Measurements from ENCODE around the gene SH3PXD2B.

SH3PXD2B gene

DNA sequence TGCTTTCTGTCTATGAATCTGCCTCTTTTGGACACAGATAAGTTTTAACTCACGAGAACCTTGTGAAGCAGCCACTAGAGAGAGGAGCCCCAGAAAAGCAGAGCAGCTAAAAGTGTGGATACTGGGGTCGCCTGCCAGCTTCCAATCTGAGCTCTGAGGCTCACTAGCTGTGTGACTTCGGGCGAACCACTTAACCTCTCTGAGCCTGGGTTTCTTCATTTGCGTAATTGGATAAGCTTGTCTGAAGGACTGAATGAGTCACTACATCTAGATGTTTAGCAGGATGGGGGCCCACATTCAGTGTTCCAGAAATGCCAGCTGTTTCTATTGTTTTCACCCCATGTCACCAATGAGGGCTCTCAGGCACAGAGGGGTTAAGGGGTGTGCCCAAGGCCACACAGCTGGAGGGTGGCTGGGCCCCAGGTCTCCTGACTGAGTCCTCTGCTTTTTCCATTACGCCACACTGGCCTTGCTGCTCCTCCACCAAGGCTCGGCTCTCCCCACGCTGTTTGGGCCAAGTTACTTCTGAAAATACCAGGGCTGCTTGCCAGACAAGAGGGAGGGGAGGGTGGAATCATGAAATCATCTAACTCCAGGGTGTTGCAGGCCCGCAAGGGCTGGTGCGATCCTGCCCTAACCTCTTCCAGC lies 36.2 kb downstream of the SH3PXD2B start:
- no peak overlapping the region for H4K12ac ChIP-seq (ENCODE audit: low read depth, low read length)
- H2BK120ac ChIP-seq (ENCODE audit: insufficient read depth, low read length, poor library complexity), result no peak overlapping the region
- H3K4me3 ChIP-seq (ENCODE audit: low read depth, low read length), result no peak overlapping the region
- H3K27me3 ChIP-seq (ENCODE audit: insufficient read depth, low read length), result no peaks in the 10 kb centered on the region
- no peak overlapping the region for H4K8ac ChIP-seq (ENCODE audit: low read depth, low read length)
- no peaks in the 10 kb centered on the region for H3K9me3 ChIP-seq (ENCODE audit: insufficient read depth, low read depth, low read length)
- no peak overlapping the region for H3K9ac ChIP-seq (ENCODE audit: low read length)
- H3K79me1 ChIP-seq (ENCODE audit: low read length), result no peaks in the 10 kb centered on the region
- H3K36me3 ChIP-seq (ENCODE audit: control insufficient read depth in 1 of 2, insufficient read depth in 2 of 2, low read length in 2 of 2), result peaks cover 41 to 68% of the 10 kb centered on the region in 2 experiments
- no peak overlapping the region for H2AFZ ChIP-seq (ENCODE audit: insufficient read depth, low read length, poor library complexity)
- H3K27ac ChIP-seq (ENCODE audit: low read depth, low read length), result peak overlapping the region; percentile 31
- peak in 1 of 2 donors; percentile 34 for DNase-seq
- H3K23ac ChIP-seq (ENCODE audit: low read length), result no peak overlapping the region
- H3K4me1 ChIP-seq (ENCODE audit: control insufficient read depth in 1 of 2, insufficient read depth in 2 of 2, low read length in 2 of 2), result peaks cover 14 to 18% of the 10 kb centered on the region in 2 experiments
- no peak overlapping the region for H4K91ac ChIP-seq (ENCODE audit: low read depth, low read length)
- H3K14ac ChIP-seq (ENCODE audit: low read length), result no peak overlapping the region
- no peak overlapping the region for H2BK12ac ChIP-seq (ENCODE audit: low read length)
- WGBS (ENCODE audit: extremely low coverage, insufficient coverage, insufficient read length), result no CpG with 5 or more reads among the region's 10 CpGs
- peaks cover 4% of the 10 kb centered on the region for H3K79me2 ChIP-seq (ENCODE audit: control insufficient read depth, insufficient read depth, low read length, poor library complexity)
- H2AK5ac ChIP-seq (ENCODE audit: low read length), result no peak overlapping the region
- H3K18ac ChIP-seq (ENCODE audit: low read length), result peak overlapping the region; percentile 33
- peak overlapping the region; percentile 7 for H3K4me2 ChIP-seq (ENCODE audit: low read length)
- no peak overlapping the region for H3K4ac ChIP-seq (ENCODE audit: low read depth, low read length)
- H2BK5ac ChIP-seq (ENCODE audit: low read depth, low read length, poor library complexity), result no peak overlapping the region

DNA sequence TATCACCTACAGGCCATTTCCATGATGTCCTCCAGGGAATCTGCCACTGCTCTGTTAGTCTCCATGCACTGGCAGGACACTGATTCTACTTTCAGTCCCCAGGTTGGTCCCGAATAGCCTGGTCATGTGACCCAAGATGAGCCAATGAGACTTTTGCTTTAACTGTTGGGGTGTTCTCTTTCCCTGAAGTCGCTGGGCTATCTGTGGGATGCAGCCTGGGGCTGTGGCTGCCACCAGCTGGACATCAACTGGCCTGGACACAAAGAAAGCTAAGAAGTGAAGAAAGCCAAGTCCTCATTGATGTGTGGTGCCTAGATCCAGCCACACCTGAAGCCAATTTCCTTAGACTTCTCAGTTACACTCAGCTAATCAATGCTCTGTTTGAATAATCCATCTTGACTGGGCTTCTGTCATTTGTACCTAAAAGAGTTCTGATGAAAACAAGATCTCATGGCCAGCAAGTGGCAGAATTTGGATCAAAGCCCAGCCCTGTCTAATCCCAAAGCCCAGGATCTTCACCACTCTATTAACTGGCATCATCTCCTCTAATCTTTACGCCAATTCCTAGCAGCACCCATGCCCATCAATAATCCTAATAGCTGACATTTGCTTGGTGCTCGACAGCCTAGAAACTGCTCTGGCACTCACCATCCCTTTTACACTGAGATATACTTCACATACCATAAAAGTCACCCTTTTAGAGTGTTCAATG lies 37.0 kb downstream of the SH3PXD2B start:
- H3K36me3 ChIP-seq (ENCODE audit: control insufficient read depth in 1 of 2, insufficient read depth in 2 of 2, low read length in 2 of 2), result peaks cover 38 to 68% of the 10 kb centered on the region in 2 experiments
- no peak overlapping the region for H2AFZ ChIP-seq (ENCODE audit: insufficient read depth, low read length, poor library complexity)
- H3K9ac ChIP-seq (ENCODE audit: low read length), result no peak overlapping the region
- no peak overlapping the region for H2BK120ac ChIP-seq (ENCODE audit: insufficient read depth, low read length, poor library complexity)
- no peaks in the 10 kb centered on the region for H3K79me1 ChIP-seq (ENCODE audit: low read length)
- no peak overlapping the region for H2BK12ac ChIP-seq (ENCODE audit: low read length)
- H2AK5ac ChIP-seq (ENCODE audit: low read length), result no peak overlapping the region
- no peak overlapping the region for H3K14ac ChIP-seq (ENCODE audit: low read length)
- H3K4me1 ChIP-seq (ENCODE audit: control insufficient read depth in 1 of 2, insufficient read depth in 2 of 2, low read length in 2 of 2), result peaks cover 21% of the 10 kb centered on the region in 2 experiments
- H4K91ac ChIP-seq (ENCODE audit: low read depth, low read length), result no peak overlapping the region
- no peaks in the 10 kb centered on the region for H3K27me3 ChIP-seq (ENCODE audit: insufficient read depth, low read length)
- H3K23ac ChIP-seq (ENCODE audit: low read length), result no peak overlapping the region
- no peak overlapping the region for H3K4me2 ChIP-seq (ENCODE audit: low read length)
- H3K27ac ChIP-seq (ENCODE audit: low read depth, low read length), result no peak overlapping the region
- H4K8ac ChIP-seq (ENCODE audit: low read depth, low read length), result no peak overlapping the region
- H2BK5ac ChIP-seq (ENCODE audit: low read depth, low read length, poor library complexity), result no peak overlapping the region
- DNase-seq, result no peak
- no CpG with 5 or more reads among the region's 4 CpGs for WGBS (ENCODE audit: extremely low coverage, insufficient coverage, insufficient read length)
- no peak overlapping the region for H3K4ac ChIP-seq (ENCODE audit: low read depth, low read length)
- H3K79me2 ChIP-seq (ENCODE audit: control insufficient read depth, insufficient read depth, low read length, poor library complexity), result peaks cover 4% of the 10 kb centered on the region
- H3K9me3 ChIP-seq (ENCODE audit: insufficient read depth, low read depth, low read length), result no peaks in the 10 kb centered on the region
- no peak overlapping the region for H4K12ac ChIP-seq (ENCODE audit: low read depth, low read length)
- no peak overlapping the region for H3K18ac ChIP-seq (ENCODE audit: low read length)
- no peak overlapping the region for H3K4me3 ChIP-seq (ENCODE audit: low read depth, low read length)

DNA sequence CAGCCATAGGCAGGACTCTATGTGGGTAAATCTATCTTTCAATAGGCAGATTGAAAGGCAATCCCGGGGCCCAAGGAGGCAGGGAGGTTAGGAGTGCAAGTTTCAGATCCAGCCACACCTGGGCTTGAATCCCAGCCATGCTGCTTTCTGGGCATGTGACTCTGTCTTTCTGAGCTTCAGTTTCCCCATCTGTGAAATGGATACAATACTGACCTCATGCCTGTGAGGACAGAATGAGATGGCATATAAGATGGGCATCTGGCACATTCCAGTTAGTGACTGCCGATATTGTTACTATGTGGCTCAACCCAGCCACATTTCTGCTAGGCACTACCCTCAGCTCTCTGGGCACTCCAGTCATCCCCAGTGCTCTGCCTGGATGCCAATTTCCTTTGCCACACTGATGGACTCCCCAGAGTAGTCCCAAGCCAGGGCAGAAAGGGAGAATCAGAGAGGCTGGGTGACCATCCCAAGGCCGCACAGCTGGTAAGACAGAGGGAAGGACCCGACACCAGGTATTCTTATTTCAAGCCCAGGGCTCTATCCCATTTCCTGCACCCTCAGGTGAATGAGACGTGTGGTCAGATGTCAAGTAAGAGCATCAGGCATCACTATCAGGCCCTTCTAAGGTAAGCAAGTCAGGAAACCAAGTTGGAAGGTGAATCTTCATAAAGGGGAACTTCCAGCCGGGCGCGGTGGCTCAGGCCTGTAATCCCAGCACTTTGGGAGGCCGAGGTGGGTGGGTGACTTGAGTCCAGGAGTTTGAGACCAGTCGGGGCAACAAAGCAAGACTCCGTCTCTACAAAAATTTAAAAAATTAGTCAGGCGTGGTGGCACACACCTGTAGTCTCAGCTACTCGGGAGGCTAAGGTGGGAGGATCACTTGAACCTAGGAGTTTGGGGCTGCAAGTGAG lies 38.7 kb downstream of the SH3PXD2B start:
- Histone ChIP-seq H3K79me2 (ENCODE audit: control insufficient read depth, insufficient read depth, low read length, poor library complexity) (peaks cover 5% of the 10 kb centered on the region), H2BK12ac (ENCODE audit: low read length) (no peak overlapping the region), H2BK120ac (ENCODE audit: insufficient read depth, low read length, poor library complexity) (no peak overlapping the region), H4K12ac (ENCODE audit: low read depth, low read length) (no peak overlapping the region), H3K4me3 (ENCODE audit: low read depth, low read length) (no peak overlapping the region), H3K27ac (ENCODE audit: low read depth, low read length) (no peak overlapping the region), H3K23ac (ENCODE audit: low read length) (no peak overlapping the region), H3K79me1 (ENCODE audit: low read length) (no peaks in the 10 kb centered on the region), H3K36me3 (ENCODE audit: control insufficient read depth in 1 of 2, insufficient read depth in 2 of 2, low read length in 2 of 2) (peaks cover 33 to 60% of the 10 kb centered on the region in 2 experiments), H3K4ac (ENCODE audit: low read depth, low read length) (no peak overlapping the region), H3K14ac (ENCODE audit: low read length) (no peak overlapping the region), H3K18ac (ENCODE audit: low read length) (no peak overlapping the region), H3K4me2 (ENCODE audit: low read length) (no peak overlapping the region), H2BK5ac (ENCODE audit: low read depth, low read length, poor library complexity) (no peak overlapping the region), H3K9ac (ENCODE audit: low read length) (no peak overlapping the region), H3K27me3 (ENCODE audit: insufficient read depth, low read length) (no peaks in the 10 kb centered on the region), H3K4me1 (ENCODE audit: control insufficient read depth in 1 of 2, insufficient read depth in 2 of 2, low read length in 2 of 2) (peaks cover 21 to 24% of the 10 kb centered on the region in 2 experiments), H2AFZ (ENCODE audit: insufficient read depth, low read length, poor library complexity) (no peak overlapping the region), H4K91ac (ENCODE audit: low read depth, low read length) (no peak overlapping the region), H2AK5ac (ENCODE audit: low read length) (no peak overlapping the region), H3K9me3 (ENCODE audit: insufficient read depth, low read depth, low read length) (no peaks in the 10 kb centered on the region), H4K8ac (ENCODE audit: low read depth, low read length) (no peak overlapping the region)
- DNase-seq, result no peak
- WGBS (ENCODE audit: extremely low coverage, insufficient coverage, insufficient read length), result no CpG with 5 or more reads among the region's 13 CpGs

DNA sequence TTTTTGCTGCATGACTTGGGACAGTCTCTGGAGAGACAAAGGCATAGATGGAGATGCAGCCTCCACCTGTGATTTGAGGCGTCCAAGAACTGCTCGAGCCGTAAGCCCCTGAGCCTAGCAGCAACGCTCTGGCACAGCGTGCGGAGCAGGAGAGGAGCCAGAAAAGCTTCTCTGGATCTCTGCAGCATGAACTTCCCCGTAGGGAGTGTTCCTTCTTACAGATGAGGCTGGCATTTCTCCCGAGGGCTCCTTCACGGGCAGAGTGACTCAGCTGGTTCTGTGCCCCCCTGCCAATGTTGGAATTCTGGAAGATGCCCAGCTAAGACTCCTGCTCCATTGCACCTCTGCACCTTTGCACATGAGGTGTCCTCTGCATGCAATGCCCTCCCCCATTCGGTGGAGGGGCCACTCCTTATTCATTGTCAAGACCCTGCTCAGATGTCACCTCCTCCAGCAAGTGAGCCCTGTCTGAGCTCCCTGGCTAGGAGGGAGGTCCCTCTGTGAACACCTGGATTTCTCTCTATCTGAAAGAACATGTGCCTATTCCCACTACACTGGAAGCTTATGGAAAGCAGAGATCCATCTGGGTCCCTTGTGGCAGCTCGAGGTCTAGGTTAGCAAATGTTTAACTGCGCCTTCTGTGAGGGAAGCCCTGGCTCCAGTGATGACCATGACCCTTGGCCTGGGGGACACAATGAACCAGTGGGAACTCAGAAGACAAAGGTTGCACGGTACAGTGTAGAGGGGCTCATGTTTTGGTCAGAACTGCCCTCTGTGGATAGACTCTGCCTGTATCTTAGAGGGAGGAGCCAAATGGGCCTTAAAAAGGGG lies 39.6 kb downstream of the SH3PXD2B start:
- DNase-seq, result no peak
- Histone ChIP-seq H3K4ac (ENCODE audit: low read depth, low read length) (no peak overlapping the region), H3K4me3 (ENCODE audit: low read depth, low read length) (no peak overlapping the region), H3K27me3 (ENCODE audit: insufficient read depth, low read length) (no peaks in the 10 kb centered on the region), H4K91ac (ENCODE audit: low read depth, low read length) (no peak overlapping the region), H2BK12ac (ENCODE audit: low read length) (no peak overlapping the region), H4K8ac (ENCODE audit: low read depth, low read length) (no peak overlapping the region), H2AFZ (ENCODE audit: insufficient read depth, low read length, poor library complexity) (no peak overlapping the region), H3K27ac (ENCODE audit: low read depth, low read length) (no peak overlapping the region), H3K23ac (ENCODE audit: low read length) (no peak overlapping the region), H3K18ac (ENCODE audit: low read length) (no peak overlapping the region), H3K4me1 (ENCODE audit: control insufficient read depth in 1 of 2, insufficient read depth in 2 of 2, low read length in 2 of 2) (peaks cover 21 to 24% of the 10 kb centered on the region in 2 experiments), H3K79me2 (ENCODE audit: control insufficient read depth, insufficient read depth, low read length, poor library complexity) (peaks cover 5% of the 10 kb centered on the region), H4K12ac (ENCODE audit: low read depth, low read length) (no peak overlapping the region), H3K79me1 (ENCODE audit: low read length) (no peaks in the 10 kb centered on the region), H2BK5ac (ENCODE audit: low read depth, low read length, poor library complexity) (no peak overlapping the region), H3K9ac (ENCODE audit: low read length) (no peak overlapping the region), H3K14ac (ENCODE audit: low read length) (no peak overlapping the region), H3K36me3 (ENCODE audit: control insufficient read depth in 1 of 2, insufficient read depth in 2 of 2, low read length in 2 of 2) (peaks cover 30 to 54% of the 10 kb centered on the region in 2 experiments), H2BK120ac (ENCODE audit: insufficient read depth, low read length, poor library complexity) (no peak overlapping the region), H3K4me2 (ENCODE audit: low read length) (no peak overlapping the region), H2AK5ac (ENCODE audit: low read length) (no peak overlapping the region), H3K9me3 (ENCODE audit: insufficient read depth, low read depth, low read length) (no peaks in the 10 kb centered on the region)
- no CpG with 5 or more reads among the region's 13 CpGs for WGBS (ENCODE audit: extremely low coverage, insufficient coverage, insufficient read length)
